MM.1S (cell line): ENCODE measurements around the gene ZBED1.
"Not testable (repeated sequence)": the region's sequence is repeated elsewhere in the genome, so short reads cannot be mapped to it uniquely, and the experiment has no call there.

Experiments used
- DNase-seq: peaks from one replicate; pipeline ENCODE4 v3.0.0-alpha.2; 2015
- H2AFZ ChIP-seq: fragments of 300-600 bp; sonication (generic); 2 replicates; pipeline ENCODE4 v1.6.0; 2016; ENCODE audit warnings: antibody characterized with exemption, low read length
- H3F3A ChIP-seq: fragments of 300-600 bp; sonication (generic); 2 replicates; pipeline ENCODE4 v1.6.1; 2016; ENCODE audit warnings: mild to moderate bottlenecking, antibody characterized with exemption, low read length, moderate library complexity, mixed read lengths; ENCODE audit not compliant: insufficient read depth
- H3K27ac ChIP-seq: fragments of 300-600 bp; sonication (generic); 2 replicates; pipeline ENCODE4 v1.5.1; 2016; ENCODE audit warnings: mild to moderate bottlenecking, low read length
- H3K27me3 ChIP-seq: fragments of 300-600 bp; sonication (generic); replicated peaks from 2 replicates; pipeline ENCODE4 v1.6.0; 2016; ENCODE audit warnings: low read length; ENCODE audit not compliant: insufficient read depth
- H3K36me3 ChIP-seq: fragments of 300-600 bp; sonication (generic); replicated peaks from 2 replicates; pipeline ENCODE4 v1.6.1; 2016; ENCODE audit warnings: mild to moderate bottlenecking, low read length, mixed read lengths; ENCODE audit not compliant: insufficient read depth
- H3K4me1 ChIP-seq: fragments of 300-600 bp; sonication (generic); 2 replicates; pipeline ENCODE4 v1.6.1; 2016; ENCODE audit warnings: low read length, mixed read lengths
- H3K4me2 ChIP-seq: fragments of 300-600 bp; sonication (generic); 2 replicates; pipeline ENCODE4 v1.6.0; 2016; ENCODE audit warnings: low read depth, low read length
- H3K4me3 ChIP-seq: fragments of 300-600 bp; sonication (generic); 2 replicates; pipeline ENCODE4 v1.5.1; 2016; ENCODE audit warnings: low read length, mixed read lengths
- H3K79me2 ChIP-seq: fragments of 300-600 bp; sonication (generic); 2 replicates; pipeline ENCODE4 v1.6.1; 2016; ENCODE audit warnings: mixed run types, low read length, mixed read lengths
- H3K9ac ChIP-seq: fragments of 300-600 bp; sonication (generic); 2 replicates; pipeline ENCODE4 v1.6.1; 2016; ENCODE audit warnings: low read length, mixed read lengths
- H3K9me2 ChIP-seq: fragments of 300-600 bp; sonication (generic); replicated peaks from 2 replicates; pipeline ENCODE4 v1.6.1; 2016; ENCODE audit warnings: mild to moderate bottlenecking, low read length, mixed read lengths; ENCODE audit not compliant: insufficient read depth
- H3K9me3 ChIP-seq: fragments of 300-600 bp; sonication (generic); replicated peaks from 2 replicates; pipeline ENCODE4 v1.6.1; 2016; ENCODE audit warnings: mild to moderate bottlenecking, low read length, mixed read lengths; ENCODE audit not compliant: insufficient read depth
- H4K20me1 ChIP-seq: fragments of 300-600 bp; sonication (generic); 2 replicates; pipeline ENCODE4 v1.6.1; 2016; ENCODE audit warnings: mild to moderate bottlenecking, low read length, moderate library complexity, mixed read lengths; ENCODE audit not compliant: insufficient read depth
- EZH2 ChIP-seq: fragments of 300-600 bp; sonication (generic); optimal IDR thresholded peaks from 2 replicates; pipeline ENCODE3; 2017; ENCODE audit warnings: low read depth, mild to moderate bottlenecking, antibody characterized with exemption, low read length, mixed read lengths
- EZH2phosphoT487 ChIP-seq: fragments of 300-600 bp; sonication (generic); IDR thresholded peaks from 2 replicates; pipeline ENCODE4 v1.6.1; 2018; ENCODE audit warnings: antibody characterized with exemption, low read length
- TF ChIP-seq, protein P1 (sequence below): fragments of 300-600 bp; sonication (generic); IDR thresholded peaks from 2 replicates; pipeline ENCODE4 v1.5.1; 2016; ENCODE audit warnings: antibody characterized with exemption, low read length, mixed read lengths

The ZBED1 gene

DNA sequence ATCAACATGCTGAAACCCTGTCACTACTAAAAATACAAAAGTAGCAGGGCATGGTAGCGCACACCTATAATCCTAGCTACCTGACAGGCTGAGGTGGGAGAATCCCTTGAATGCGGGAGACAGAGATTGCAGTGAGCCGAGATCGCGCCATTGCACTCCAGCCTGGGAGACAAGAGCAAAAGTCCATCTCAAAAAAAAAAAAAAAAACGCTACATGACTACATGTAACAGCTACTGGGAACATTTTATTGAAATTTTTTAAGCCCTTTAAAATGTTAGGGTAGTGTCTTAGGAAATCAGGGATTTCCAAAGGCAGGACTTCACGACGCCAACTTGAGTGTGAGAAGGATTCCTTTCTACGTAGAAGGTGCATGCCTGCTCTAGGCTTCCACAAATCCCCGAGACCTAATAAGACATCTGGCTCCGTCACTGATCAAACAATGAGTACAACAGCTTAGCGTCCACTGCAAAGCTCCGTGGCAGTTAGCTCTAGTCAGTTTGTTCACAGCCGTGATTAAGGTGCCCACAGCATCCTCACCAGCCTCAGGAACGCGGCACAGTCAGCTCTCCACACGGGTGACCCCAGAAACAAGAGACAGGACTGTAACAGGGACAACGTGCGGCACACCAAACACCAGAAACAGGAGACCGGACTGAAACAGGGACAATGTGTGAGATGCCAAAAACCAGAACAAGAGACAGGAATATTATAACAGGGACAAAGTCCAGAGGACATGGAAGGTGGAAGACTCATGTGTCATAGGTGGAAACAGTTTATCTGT is 33.7 kb downstream of the ZBED1 start:
- H3K9ac ChIP-seq: no peak overlapping the region
- no peaks in the 10 kb centered on the region for H3K79me2 ChIP-seq
- H3K4me2 ChIP-seq: no peak overlapping the region
- no peak for TF ChIP-seq EZH2phosphoT487
- TF ChIP-seq, protein P1, sequence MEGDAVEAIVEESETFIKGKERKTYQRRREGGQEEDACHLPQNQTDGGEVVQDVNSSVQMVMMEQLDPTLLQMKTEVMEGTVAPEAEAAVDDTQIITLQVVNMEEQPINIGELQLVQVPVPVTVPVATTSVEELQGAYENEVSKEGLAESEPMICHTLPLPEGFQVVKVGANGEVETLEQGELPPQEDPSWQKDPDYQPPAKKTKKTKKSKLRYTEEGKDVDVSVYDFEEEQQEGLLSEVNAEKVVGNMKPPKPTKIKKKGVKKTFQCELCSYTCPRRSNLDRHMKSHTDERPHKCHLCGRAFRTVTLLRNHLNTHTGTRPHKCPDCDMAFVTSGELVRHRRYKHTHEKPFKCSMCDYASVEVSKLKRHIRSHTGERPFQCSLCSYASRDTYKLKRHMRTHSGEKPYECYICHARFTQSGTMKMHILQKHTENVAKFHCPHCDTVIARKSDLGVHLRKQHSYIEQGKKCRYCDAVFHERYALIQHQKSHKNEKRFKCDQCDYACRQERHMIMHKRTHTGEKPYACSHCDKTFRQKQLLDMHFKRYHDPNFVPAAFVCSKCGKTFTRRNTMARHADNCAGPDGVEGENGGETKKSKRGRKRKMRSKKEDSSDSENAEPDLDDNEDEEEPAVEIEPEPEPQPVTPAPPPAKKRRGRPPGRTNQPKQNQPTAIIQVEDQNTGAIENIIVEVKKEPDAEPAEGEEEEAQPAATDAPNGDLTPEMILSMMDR: no peak
- TF ChIP-seq EZH2: no peak
- H3K27me3 ChIP-seq: no peaks in the 10 kb centered on the region
- H4K20me1 ChIP-seq: no peaks in the 10 kb centered on the region
- H3F3A ChIP-seq: no peaks in the 10 kb centered on the region
- no peaks in the 10 kb centered on the region for H3K36me3 ChIP-seq
- DNase-seq: no peak
- H3K27ac ChIP-seq: no peak overlapping the region
- H3K4me1 ChIP-seq: no peaks in the 10 kb centered on the region
- no peak overlapping the region for H3K4me3 ChIP-seq
- H3K9me2 ChIP-seq: no peaks in the 10 kb centered on the region
- no peaks in the 10 kb centered on the region for H3K9me3 ChIP-seq
- no peak overlapping the region for H2AFZ ChIP-seq

DNA sequence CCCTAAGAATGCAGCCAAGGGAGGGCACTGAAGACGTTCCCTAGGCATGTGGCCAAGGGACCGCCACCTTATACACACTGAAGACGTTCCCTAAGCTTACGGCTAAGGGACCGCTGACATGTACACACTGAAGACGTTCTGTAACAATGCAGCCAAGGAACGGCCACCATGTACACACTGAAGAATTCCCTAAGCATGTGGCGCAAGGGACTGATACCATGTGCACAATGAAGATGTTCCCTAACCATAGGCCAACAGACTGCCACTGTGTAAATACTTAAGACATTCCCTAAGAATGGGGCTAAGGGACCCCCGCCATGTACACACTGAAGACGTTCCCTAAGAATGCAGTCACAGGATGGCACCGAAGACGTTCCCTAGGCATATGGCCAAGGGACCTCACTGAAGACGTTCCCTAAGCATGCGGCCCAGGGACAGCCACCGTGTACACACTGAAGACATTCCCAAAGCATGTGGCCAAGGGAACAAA is 36.1 kb downstream of the ZBED1 start:
- H3K9ac ChIP-seq: no peak overlapping the region
- H3K9me2 ChIP-seq: no peaks in the 10 kb centered on the region
- H3K27ac ChIP-seq: no peak overlapping the region
- H3K79me2 ChIP-seq: no peaks in the 10 kb centered on the region
- H4K20me1 ChIP-seq: no peaks in the 10 kb centered on the region
- TF ChIP-seq EZH2 (no peak), EZH2phosphoT487 (no peak)
- TF ChIP-seq, protein P1: no peak
- H3K4me2 ChIP-seq: no peak overlapping the region
- no peaks in the 10 kb centered on the region for H3F3A ChIP-seq
- no peak for DNase-seq
- H3K4me1 ChIP-seq: no peaks in the 10 kb centered on the region
- H3K36me3 ChIP-seq: no peaks in the 10 kb centered on the region
- no peaks in the 10 kb centered on the region for H3K27me3 ChIP-seq
- no peaks in the 10 kb centered on the region for H3K9me3 ChIP-seq
- H2AFZ ChIP-seq: no peak overlapping the region
- H3K4me3 ChIP-seq: no peak overlapping the region

DNA sequence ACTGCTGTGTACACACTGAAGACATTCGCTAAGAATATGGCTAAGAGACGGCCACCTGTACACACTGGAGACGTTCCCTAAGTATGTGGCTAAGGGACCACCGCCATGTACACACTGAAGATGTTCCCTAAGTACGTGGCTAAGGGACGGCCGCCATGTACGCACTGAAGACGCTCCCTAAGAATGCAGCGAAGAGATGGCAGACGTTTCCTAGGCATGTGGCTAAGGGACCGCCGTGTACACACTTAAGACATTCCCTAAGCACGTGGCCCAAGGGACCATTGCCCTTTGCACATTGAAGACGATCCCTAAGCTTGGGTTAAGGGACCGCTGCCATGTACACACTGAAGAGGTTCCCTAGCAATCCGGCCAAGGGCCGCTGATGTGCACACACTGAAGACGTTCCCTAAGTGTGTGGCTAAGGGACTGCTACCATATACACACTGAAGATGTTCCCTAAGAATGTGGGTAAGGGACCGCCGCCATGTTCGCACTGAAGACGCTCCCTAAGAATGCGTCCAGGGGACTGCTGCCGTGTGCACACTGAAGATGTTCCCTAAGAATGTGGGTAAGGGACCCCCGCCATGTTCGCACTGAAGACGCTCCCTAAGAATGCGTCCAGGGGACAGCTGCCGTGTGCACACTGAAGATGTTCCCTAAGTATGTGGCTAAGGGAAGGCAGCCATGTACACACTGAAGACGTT is 36.7 kb downstream of the ZBED1 start:
- no peaks in the 10 kb centered on the region for H3K79me2 ChIP-seq
- no peak overlapping the region for H3K4me3 ChIP-seq
- H2AFZ ChIP-seq: no peak overlapping the region
- no peak overlapping the region for H3K4me2 ChIP-seq
- no peak overlapping the region for H3K27ac ChIP-seq
- no peaks in the 10 kb centered on the region for H3F3A ChIP-seq
- H3K4me1 ChIP-seq: no peaks in the 10 kb centered on the region
- no peaks in the 10 kb centered on the region for H3K9me2 ChIP-seq
- H3K36me3 ChIP-seq: no peaks in the 10 kb centered on the region
- TF ChIP-seq, protein P1: no peak
- TF ChIP-seq EZH2phosphoT487 (no peak), EZH2 (no peak)
- no peaks in the 10 kb centered on the region for H4K20me1 ChIP-seq
- H3K9me3 ChIP-seq: no peaks in the 10 kb centered on the region
- H3K27me3 ChIP-seq: no peaks in the 10 kb centered on the region
- no peak overlapping the region for H3K9ac ChIP-seq
- no peak for DNase-seq

DNA sequence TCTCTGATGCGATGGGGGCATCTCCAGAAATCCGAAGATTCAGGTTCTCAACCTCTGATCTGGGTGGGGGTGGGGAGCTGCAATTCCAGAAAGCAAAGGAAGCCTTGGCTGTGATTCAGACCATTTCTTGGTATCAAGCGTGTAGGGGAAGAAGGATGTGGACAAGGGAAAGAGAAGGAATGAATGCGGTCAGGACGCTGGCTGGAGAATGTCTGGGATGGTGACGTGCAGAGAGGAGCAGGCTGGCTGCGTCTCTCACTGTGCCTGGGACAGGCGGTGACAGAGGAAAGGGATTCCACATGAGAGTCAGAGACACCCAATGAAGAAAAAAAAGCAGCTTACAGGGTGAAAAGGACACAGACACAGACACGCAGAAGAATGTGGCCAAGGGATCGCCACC is 37.3 kb downstream of the ZBED1 start:
- not testable (repeated sequence) for H3K9ac ChIP-seq, H3K4me3 ChIP-seq, H3K4me2 ChIP-seq, H3F3A ChIP-seq, H3K36me3 ChIP-seq, H2AFZ ChIP-seq, H3K9me2 ChIP-seq, H3K9me3 ChIP-seq, H3K79me2 ChIP-seq, DNase-seq, H4K20me1 ChIP-seq, H3K27ac ChIP-seq, H3K27me3 ChIP-seq, H3K4me1 ChIP-seq
